Liver (tissue), 9 donors: ENCODE results near the gene PRIM2. TPM values are rescaled to one million over a fixed set of nuclear protein-coding genes. Genes with fewer than 3 reads are reported as not detected.
A peak's percentile ranks its signal among the peaks of the same experiment; 100 is the strongest.
"Not testable (repeated sequence)": the region's sequence is repeated elsewhere in the genome, so short reads cannot be mapped to it uniquely, and the experiment has no call there.

Experiments
- DNase-seq: peaks from one replicate; pipeline ENCODE4 v3.0.0-alpha.2; 2017; ENCODE audit warnings: low spot score
- H3K27ac ChIP-seq, 2 donors: one replicate each; pipeline ENCODE4 v1.7.0; 2013; ENCODE audit warnings: inconsistent platforms in 2 of 2, low read length in 2 of 2, control low read depth in 1 of 2, low read depth in 1 of 2, mild to moderate bottlenecking in 1 of 2
- H3K27me3 ChIP-seq, 4 donors: one replicate each; pipeline versions ENCODE4 v1.6.1 to v1.7.0; 2013; ENCODE audit warnings: low read length in 3 of 4, inconsistent platforms in 1 of 4, mild to moderate bottlenecking in 1 of 4, moderate library complexity in 1 of 4; ENCODE audit not compliant: control insufficient read depth in 4 of 4, insufficient read depth in 4 of 4
- H3K36me3 ChIP-seq, 4 donors: one replicate each; pipeline versions ENCODE4 v1.6.1 to v1.7.0; 2013; ENCODE audit warnings: low read length in 3 of 4, mild to moderate bottlenecking in 3 of 4, low read depth in 1 of 4, moderate library complexity in 1 of 4; ENCODE audit not compliant: control insufficient read depth in 4 of 4, insufficient read depth in 3 of 4
- H3K4me1 ChIP-seq, 4 donors: one replicate each; pipeline versions ENCODE4 v1.6.1 to v1.7.0; 2013; ENCODE audit warnings: low read length in 3 of 4, mild to moderate bottlenecking in 3 of 4, moderate library complexity in 1 of 4; ENCODE audit not compliant: control insufficient read depth in 4 of 4, insufficient read depth in 4 of 4
- H3K4me3 ChIP-seq, 3 donors: one replicate each; pipeline versions ENCODE4 v1.6.1 to v1.7.0; 2013; ENCODE audit warnings: low read length in 3 of 3, control low read depth in 1 of 3, low read depth in 1 of 3, mild to moderate bottlenecking in 1 of 3
- H3K9ac ChIP-seq, 2 donors: one replicate each; pipeline ENCODE4 v1.7.0; 2013; ENCODE audit warnings: low read length in 2 of 2, mild to moderate bottlenecking in 2 of 2, moderate library complexity in 2 of 2, control low read depth in 1 of 2, low read depth in 1 of 2
- H3K9me3 ChIP-seq, 4 donors: one replicate each; pipeline versions ENCODE4 v1.6.1 to v1.7.0; 2013; ENCODE audit warnings: low read length in 3 of 4; ENCODE audit not compliant: control insufficient read depth in 4 of 4
- RAD21 ChIP-seq, 2 donors: IDR thresholded peaks; 2 replicates each; pipeline ENCODE4 v1.6.1; 2016; ENCODE audit warnings: antibody characterized with exemption in 2 of 2, mild to moderate bottlenecking in 2 of 2
- WGBS: extraction: QIAGEN DNeasy Blood & Tissue Kit; methylation state at CpG from one replicate; pipeline ENCODE4 v1.1.7; 2013; 5-methylcytosine and 5-hydroxymethylcytosine counted together
- polyA plus RNA-seq, 2 donors: library from polyadenylated mRNA; stranded (reverse) in 1 of 2; unstranded in 1 of 2; fragments of 200-250 nt in 1 of 2; fragments of >200 nt in 1 of 2; fragmentation: Nextera tagmentation in 1 of 2; extraction: Ambion mirVana in 1 of 2; gene quantifications; one replicate each; pipeline versions ENCODE4 v1.2.1 to v1.2.3, GENCODE V29; 2013 to 2015
- total RNA-seq, 2 donors: library from RNA; depleted of rRNA; stranded (reverse); fragments of >200 nt; gene quantifications; one replicate each; pipeline ENCODE4 v1.2.3, GENCODE V29; 2014
- TF ChIP-seq, protein P1 (sequence below): fragments of 150-350 bp; IDR thresholded peaks from 2 replicates; pipeline ENCODE4 v1.5.1; 2017; ENCODE audit warnings: improper control_type of control experiment, low read depth, low read length; ENCODE audit not compliant: missing input control
- donor health status: healthy.
- donor health status: healthy.
- donor health status: healthy.
- donor health status: healthy.
- donor health status: healthy.

The PRIM2 gene
- total and polyA plus RNA-seq, 4 donors, result 1.6 to 13.0 (median 3.5) TPM

DNA sequence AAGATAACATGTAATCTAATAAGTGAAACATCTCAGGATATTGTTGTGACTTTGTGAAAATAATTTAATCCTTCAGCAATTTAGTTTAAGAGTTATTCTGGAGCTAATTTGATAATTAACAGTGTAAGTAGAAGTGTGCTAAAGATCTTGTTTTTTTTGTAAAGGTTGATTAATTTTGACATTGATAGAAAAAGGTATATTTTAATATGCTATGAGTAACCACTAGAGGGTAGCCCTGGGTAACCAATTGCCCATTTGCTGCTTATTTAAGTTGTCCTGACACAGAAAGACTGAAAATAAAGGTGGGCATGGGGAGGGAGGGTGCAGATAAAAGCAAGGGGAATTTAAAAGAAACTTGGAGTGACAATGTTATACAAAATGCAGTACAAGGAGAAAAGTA lies 262.1 kb downstream of the PRIM2 start:
- H3K27me3 ChIP-seq, H3K4me1 ChIP-seq, DNase-seq, H3K36me3 ChIP-seq, H3K4me3 ChIP-seq, H3K27ac ChIP-seq, H3K9me3 ChIP-seq, H3K9ac ChIP-seq: not testable (repeated sequence)
- TF ChIP-seq, protein P1, sequence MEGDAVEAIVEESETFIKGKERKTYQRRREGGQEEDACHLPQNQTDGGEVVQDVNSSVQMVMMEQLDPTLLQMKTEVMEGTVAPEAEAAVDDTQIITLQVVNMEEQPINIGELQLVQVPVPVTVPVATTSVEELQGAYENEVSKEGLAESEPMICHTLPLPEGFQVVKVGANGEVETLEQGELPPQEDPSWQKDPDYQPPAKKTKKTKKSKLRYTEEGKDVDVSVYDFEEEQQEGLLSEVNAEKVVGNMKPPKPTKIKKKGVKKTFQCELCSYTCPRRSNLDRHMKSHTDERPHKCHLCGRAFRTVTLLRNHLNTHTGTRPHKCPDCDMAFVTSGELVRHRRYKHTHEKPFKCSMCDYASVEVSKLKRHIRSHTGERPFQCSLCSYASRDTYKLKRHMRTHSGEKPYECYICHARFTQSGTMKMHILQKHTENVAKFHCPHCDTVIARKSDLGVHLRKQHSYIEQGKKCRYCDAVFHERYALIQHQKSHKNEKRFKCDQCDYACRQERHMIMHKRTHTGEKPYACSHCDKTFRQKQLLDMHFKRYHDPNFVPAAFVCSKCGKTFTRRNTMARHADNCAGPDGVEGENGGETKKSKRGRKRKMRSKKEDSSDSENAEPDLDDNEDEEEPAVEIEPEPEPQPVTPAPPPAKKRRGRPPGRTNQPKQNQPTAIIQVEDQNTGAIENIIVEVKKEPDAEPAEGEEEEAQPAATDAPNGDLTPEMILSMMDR, result peak; percentile 27
- peak; percentile 42 to 48 for TF ChIP-seq RAD21 (IDR thresholded peaks at IDR 0.05)

DNA sequence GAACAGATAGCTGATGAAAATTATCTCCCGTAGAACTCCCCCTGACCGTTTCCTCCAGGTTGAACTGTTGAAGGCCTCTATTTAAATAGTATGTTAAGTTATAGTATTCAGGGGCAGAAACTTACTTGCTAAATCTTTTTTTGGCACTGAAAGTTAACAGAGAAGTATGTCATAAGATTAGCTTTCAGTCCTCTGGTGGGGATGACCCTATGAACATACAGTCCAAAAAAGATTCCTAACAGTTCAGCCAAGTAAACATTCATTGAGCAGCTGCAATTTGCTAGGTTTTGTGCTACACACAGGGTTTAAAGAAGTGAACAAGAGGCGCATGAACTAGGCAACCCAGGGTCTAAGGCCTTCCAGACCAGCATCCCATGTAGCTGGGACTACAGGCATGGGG lies 264.2 kb downstream of the PRIM2 start:
- WGBS, result 83% methylated on average over 3 of the region's 3 CpGs
- not testable (repeated sequence) for H3K9ac ChIP-seq, H3K36me3 ChIP-seq, DNase-seq, H3K4me3 ChIP-seq, H3K4me1 ChIP-seq, H3K27ac ChIP-seq, H3K27me3 ChIP-seq, H3K9me3 ChIP-seq

DNA sequence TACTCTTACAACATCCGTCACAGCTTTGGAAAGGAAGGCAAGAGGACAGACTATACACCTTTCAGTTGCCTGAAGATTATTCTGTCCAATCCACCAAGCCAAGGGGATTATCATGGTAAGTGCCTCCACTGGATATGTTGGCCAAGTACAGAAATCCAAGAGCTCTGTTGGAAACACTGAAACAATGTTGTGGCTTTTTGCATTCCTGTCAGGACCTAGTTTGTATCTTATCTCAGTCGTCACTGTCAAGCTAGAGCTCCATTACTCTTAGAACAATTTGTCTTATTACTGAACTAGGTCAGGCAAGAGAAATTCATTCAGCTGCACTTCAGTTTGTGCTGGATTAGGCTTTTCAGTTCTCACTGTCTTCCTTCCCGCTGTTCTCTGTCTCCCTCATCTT lies 283.7 kb downstream of the PRIM2 start:
- not testable (repeated sequence) for H3K9ac ChIP-seq, H3K4me3 ChIP-seq, DNase-seq, H3K36me3 ChIP-seq, H3K27me3 ChIP-seq, H3K4me1 ChIP-seq, H3K9me3 ChIP-seq, H3K27ac ChIP-seq
- 92% methylated on average over 3 of the region's 3 CpGs for WGBS

DNA sequence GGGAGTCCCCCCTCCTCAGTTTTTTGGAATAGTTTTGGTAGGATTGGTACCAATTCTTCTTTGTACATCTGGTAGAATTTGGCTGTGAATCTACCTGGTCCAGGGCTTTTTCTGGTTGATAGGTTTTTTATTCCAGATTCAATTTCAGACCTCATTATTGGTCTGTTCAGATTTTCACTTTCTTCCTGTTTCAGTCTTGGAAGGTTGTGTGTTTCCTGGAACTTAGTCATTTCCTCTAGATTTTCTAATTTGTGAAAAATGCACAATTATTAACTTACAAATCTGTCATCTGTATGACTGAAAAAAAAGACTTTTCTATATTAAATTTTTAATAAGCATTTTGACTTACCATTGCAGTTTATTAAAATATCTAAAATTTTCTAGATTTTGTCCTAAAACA lies 287.9 kb downstream of the PRIM2 start:
- not testable (repeated sequence) for H3K36me3 ChIP-seq, H3K4me3 ChIP-seq, H3K27ac ChIP-seq, H3K4me1 ChIP-seq, H3K27me3 ChIP-seq, H3K9ac ChIP-seq, DNase-seq, H3K9me3 ChIP-seq

DNA sequence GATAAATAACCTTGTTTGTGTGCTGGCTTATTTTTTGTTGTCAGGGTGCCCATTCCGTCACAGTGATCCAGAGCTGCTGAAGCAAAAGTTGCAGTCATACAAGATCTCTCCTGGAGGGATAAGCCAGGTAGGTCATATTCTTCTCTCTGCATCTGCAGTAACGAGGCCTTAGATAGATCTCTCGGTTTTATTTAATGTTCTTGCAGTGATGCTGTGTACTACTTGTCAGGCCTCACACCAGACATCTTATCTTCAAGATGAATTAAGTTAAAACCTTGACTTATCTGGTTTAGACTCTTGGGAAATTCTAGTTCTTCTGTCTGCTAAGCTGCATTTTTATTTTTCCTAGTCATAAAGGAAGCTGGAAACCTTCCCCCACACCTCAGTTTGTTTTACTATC lies 288.9 kb downstream of the PRIM2 start:
- H3K9me3 ChIP-seq, H3K36me3 ChIP-seq, H3K27ac ChIP-seq, H3K27me3 ChIP-seq, H3K4me3 ChIP-seq, H3K4me1 ChIP-seq, H3K9ac ChIP-seq, DNase-seq: not testable (repeated sequence)
- WGBS, result 93% methylated on average over 3 of the region's 3 CpGs

DNA sequence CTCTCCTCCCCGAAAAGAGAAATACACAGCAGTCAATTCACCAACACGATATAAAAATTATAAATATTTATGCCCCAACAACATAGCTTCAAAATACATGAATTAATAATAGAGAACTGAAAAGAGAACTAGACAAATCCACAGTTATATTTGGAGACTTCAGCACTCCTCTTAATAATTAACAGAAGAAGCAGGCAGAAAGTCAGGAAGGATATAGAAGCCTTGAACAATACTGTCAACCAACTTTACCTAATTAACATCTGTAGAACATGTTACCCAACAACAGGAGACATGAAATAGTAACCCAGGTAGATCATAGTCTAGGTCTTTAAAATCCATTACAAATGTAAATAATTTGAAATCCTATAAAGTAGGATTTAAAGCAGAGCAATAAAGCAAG lies 293.2 kb downstream of the PRIM2 start:
- 100% methylated on average over 1 of the region's 2 CpGs for WGBS
- H3K4me1 ChIP-seq, H3K27ac ChIP-seq, DNase-seq, H3K4me3 ChIP-seq, H3K9me3 ChIP-seq, H3K27me3 ChIP-seq, H3K36me3 ChIP-seq, H3K9ac ChIP-seq: not testable (repeated sequence)

DNA sequence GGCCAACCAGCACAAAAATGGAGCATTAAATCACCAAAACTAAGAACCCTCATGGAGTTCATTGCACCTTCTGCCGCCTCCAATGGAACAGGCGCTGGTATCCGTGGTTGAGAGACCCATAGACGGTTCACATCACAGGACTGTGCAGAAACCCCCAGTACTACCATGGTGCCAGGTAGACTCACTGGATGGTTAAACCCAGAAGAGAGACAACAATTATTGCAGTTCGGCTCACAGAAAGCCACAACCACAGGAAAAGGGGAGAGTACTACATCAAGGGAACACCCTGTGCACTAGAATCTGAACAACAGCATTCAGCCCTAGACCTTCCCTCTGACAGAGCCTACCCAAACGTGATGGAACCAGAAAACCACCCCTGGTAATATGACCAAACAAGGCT lies 301.5 kb downstream of the PRIM2 start:
- WGBS, result 96% methylated on average over 6 of the region's 6 CpGs
- DNase-seq, H3K27me3 ChIP-seq: not testable (repeated sequence)

DNA sequence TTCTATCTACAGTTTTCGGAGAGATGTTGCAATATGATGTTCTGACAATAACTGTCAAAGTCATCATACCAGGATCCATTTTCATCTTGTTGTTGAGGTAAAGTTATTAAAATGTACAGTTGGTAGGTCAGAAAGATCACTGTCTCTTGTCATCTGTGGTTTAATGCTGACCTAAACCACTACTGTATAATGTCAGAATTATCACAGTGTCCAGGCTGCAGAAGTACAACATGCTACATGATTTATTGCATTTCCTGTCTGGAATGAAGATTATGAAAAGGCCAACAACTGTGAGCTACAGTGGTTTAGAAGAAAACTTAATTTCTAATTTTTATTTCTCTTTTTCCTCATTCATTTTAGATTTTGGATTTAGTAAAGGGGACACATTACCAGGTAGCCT lies 314.3 kb downstream of the PRIM2 start:
- not testable (repeated sequence) for H3K4me3 ChIP-seq, DNase-seq, H3K27ac ChIP-seq, H3K36me3 ChIP-seq, H3K4me1 ChIP-seq, H3K9me3 ChIP-seq, H3K9ac ChIP-seq, H3K27me3 ChIP-seq
- 93% methylated on average over 1 of the region's 1 CpG for WGBS

More for the DNA sequence above, 301.5 kb downstream of the PRIM2 start:
- not testable (repeated sequence) for H3K27ac ChIP-seq, H3K36me3 ChIP-seq, H3K4me1 ChIP-seq, H3K9me3 ChIP-seq, H3K4me3 ChIP-seq, H3K9ac ChIP-seq
